Fibroblast of skin of back (primary cell): Measurements from ENCODE around the gene PRR33.
A peak's percentile ranks its signal among the peaks of the same experiment; 100 is the strongest.

Experiments
- DNase-seq: peaks from one replicate; pipeline ENCODE4 v3.0.0-alpha.2; 2013

Gene PRR33

GRCh38 chr11:1927848-1928469 lies 36.3 kb upstream of the PRR33 start:
- no peak for DNase-seq

- no peak for DNase-seq
Measured at GRCh38 chr11:1927026-1927847, 35.5 kb upstream of the PRR33 start.

- DNase-seq = no peak
Measured at GRCh38 chr11:1926156-1927025, 34.7 kb upstream of the PRR33 start.

- no peak for DNase-seq
Measured at GRCh38 chr11:1925373-1926155, 33.9 kb upstream of the PRR33 start.

GRCh38 chr11:1924646-1925372 lies 33.1 kb upstream of the PRR33 start:
- DNase-seq = no peak

GRCh38 chr11:1924181-1924580 lies 32.5 kb upstream of the PRR33 start:
- DNase-seq = no peak

- no peak for DNase-seq
Measured at GRCh38 chr11:1923201-1923956, 31.7 kb upstream of the PRR33 start.

GRCh38 chr11:1922481-1923081 lies 30.9 kb upstream of the PRR33 start:
- DNase-seq = no peak

GRCh38 chr11:1921574-1922141 lies 30.0 kb upstream of the PRR33 start:
- DNase-seq = peak; percentile 67

GRCh38 chr11:1920909-1921573 lies 29.3 kb upstream of the PRR33 start:
- DNase-seq = no peak

GRCh38 chr11:1920128-1920908 lies 28.6 kb upstream of the PRR33 start:
- DNase-seq = no peak

GRCh38 chr11:1919391-1920127 lies 27.9 kb upstream of the PRR33 start, which contains the start of gene TNNT3:
TNNT3 (plus strand) TSS chr11:1919703; CDS start chr11:1922875, 3,172 bp downstream.
- DNase-seq = no peak

- DNase-seq = no peak
Measured at GRCh38 chr11:1918436-1919315, 27.0 kb upstream of the PRR33 start.

- DNase-seq = no peak
Measured at GRCh38 chr11:1917523-1918435, 26.1 kb upstream of the PRR33 start.

- no peak for DNase-seq
Measured at GRCh38 chr11:1916986-1917522, 25.4 kb upstream of the PRR33 start.
